IPS DF 6.9 (cell line): ENCODE data around the gene ABCA9.

ENCODE experiments used
- DNase-seq: peaks from one replicate; pipeline ENCODE4 v3.0.0-alpha.2; 2013; ENCODE audit warnings: low read depth, low spot score
- H3K27ac ChIP-seq: one replicate; pipeline ENCODE4 v1.5.1; 2013; ENCODE audit warnings: low read length, control low read depth
- H3K27me3 ChIP-seq: 2 replicates; pipeline ENCODE4 v1.6.1; 2013; ENCODE audit warnings: mild to moderate bottlenecking, low read length; ENCODE audit not compliant: control insufficient read depth, insufficient read depth
- H3K36me3 ChIP-seq: 2 replicates; pipeline ENCODE4 v1.6.1; 2013; ENCODE audit warnings: low read length; ENCODE audit not compliant: control insufficient read depth, insufficient read depth
- H3K4me1 ChIP-seq: 2 replicates; pipeline ENCODE4 v1.6.1; 2013; ENCODE audit warnings: low read length; ENCODE audit not compliant: control insufficient read depth, insufficient read depth
- H3K4me3 ChIP-seq: 2 replicates; pipeline ENCODE4 v1.5.1; 2013; ENCODE audit warnings: mild to moderate bottlenecking, low read length
- H3K9me3 ChIP-seq: 2 replicates; pipeline ENCODE4 v1.6.1; 2013; ENCODE audit warnings: low read length, inconsistent platforms; ENCODE audit not compliant: control insufficient read depth, insufficient read depth
- WGBS: extraction: QIAGEN DNeasy Blood & Tissue Kit; methylation state at CpG from one replicate; pipeline ENCODE4 v1.1.7; 2013; ENCODE audit warnings: mixed read lengths, missing lambda C conversion rate; ENCODE audit not compliant: insufficient read length, insufficient coverage; 5-methylcytosine and 5-hydroxymethylcytosine counted together

The ABCA9 gene

GRCh38 chr17:68927516-68927915, 133.2 kb downstream of the ABCA9 start:
- DNase-seq: no peak
- Histone ChIP-seq H3K4me3 (no peak overlapping the region), H3K4me1 (0 out of 2 replicates have a peak, but pooled peaks cover 4% of the 10 kb centered on the region), H3K27ac (no peak overlapping the region), H3K27me3 (no peaks in the 10 kb centered on the region), H3K9me3 (no peaks in the 10 kb centered on the region), H3K36me3 (no peaks in the 10 kb centered on the region)
- WGBS: no CpG with 5 or more reads among the region's 4 CpGs

GRCh38 chr17:68924793-68925720, 135.7 kb downstream of the ABCA9 start:
- no peaks in the 10 kb centered on the region for H3K27me3 ChIP-seq
- H3K27ac ChIP-seq: no peak overlapping the region
- H3K4me3 ChIP-seq: no peak overlapping the region
- 0 out of 2 replicates have a peak, but pooled peaks cover 4% of the 10 kb centered on the region for H3K4me1 ChIP-seq
- WGBS: no CpG with 5 or more reads among the region's 9 CpGs
- H3K9me3 ChIP-seq: no peaks in the 10 kb centered on the region
- DNase-seq: no peak
- no peaks in the 10 kb centered on the region for H3K36me3 ChIP-seq
